B cell (primary cell): Measurements from ENCODE around the gene ERICH3. TPM values are rescaled to one million over a fixed set of nuclear protein-coding genes. Genes with fewer than 3 reads are reported as not detected.

ENCODE experiments used
- ATAC-seq: fragments of 200-7000 bp; cut with Tn5 transposase; one replicate; pipeline ENCODE4 v1.10.0; 2021; ENCODE audit warnings: low read depth, mild to moderate bottlenecking, moderate number of reproducible peaks, moderate library complexity
- CTCF ChIA-PET: fragments of 350-600 bp; sonication (Branson Sonifier 250); formaldehyde crosslinking; loops from one replicate; lab custom pipeline; 2021; ENCODE audit warnings: antibody characterized with exemption, inconsistent platforms; lab: Charles Lee
- POLR2A ChIA-PET: fragments of 350-600 bp; sonication (Branson Sonifier 250); formaldehyde crosslinking; loops from one replicate; lab custom pipeline; 2021; ENCODE audit warnings: antibody characterized with exemption; lab: Charles Lee
- DNase-seq: peaks from one replicate; pipeline ENCODE4 v3.0.0; 2013
- H2AFZ ChIP-seq: 2 replicates; pipeline ENCODE4 v1.6.1; 2012; ENCODE audit warnings: mild to moderate bottlenecking, low read depth, low read length; ENCODE audit not compliant: insufficient read depth, poor library complexity, severe bottlenecking
- H3K27ac ChIP-seq, 2 donors: 1 replicate in 1 of 2; 2 replicates in 1 of 2; pipeline ENCODE4 v1.5.1; 2012 to 2013; ENCODE audit warnings: low read length in 2 of 2, mild to moderate bottlenecking in 2 of 2, moderate library complexity in 1 of 2
- H3K27me3 ChIP-seq, 4 experiments: fragments of 200-600 bp in 1 of 4; sonication (generic) in 1 of 4; replicated peaks in 1 of 4; 1 replicate in 2 of 4; 2 replicates in 2 of 4; pipeline versions ENCODE4 v1.6.1 to v1.7.0; 2013 to 2016; ENCODE audit warnings: low read length in 3 of 4, mild to moderate bottlenecking in 2 of 4, mixed read lengths in 1 of 4, moderate library complexity in 1 of 4; ENCODE audit not compliant: insufficient read depth in 4 of 4, control insufficient read depth in 3 of 4; ENCODE audit errors: control extremely low read depth in 1 of 4
- H3K36me3 ChIP-seq, 2 experiments: replicated peaks in 1 of 2; 1 replicate in 1 of 2; 2 replicates in 1 of 2; pipeline versions ENCODE4 v1.6.1 to v1.7.1; 2013; ENCODE audit warnings: low read length in 1 of 2; ENCODE audit not compliant: insufficient read depth in 2 of 2, control insufficient read depth in 1 of 2; ENCODE audit errors: control extremely low read depth in 1 of 2, extremely low read depth in 1 of 2
- H3K4me1 ChIP-seq, 2 donors: fragments of 200-600 bp in 1 of 2; sonication (generic) in 1 of 2; 1 replicate in 1 of 2; 2 replicates in 1 of 2; pipeline versions ENCODE4 v1.5.1 to v1.6.1; 2013 to 2017; ENCODE audit warnings: low read length in 2 of 2; ENCODE audit not compliant: control insufficient read depth in 2 of 2, insufficient read depth in 2 of 2
- H3K4me2 ChIP-seq: replicated peaks from 2 replicates; pipeline ENCODE3; 2012; ENCODE audit warnings: mild to moderate bottlenecking, low read depth, low read length; ENCODE audit not compliant: poor library complexity, severe bottlenecking
- H3K4me3 ChIP-seq, 5 experiments: fragments of 200-600 bp in 1 of 5; sonication (generic) in 1 of 5; 1 replicate in 3 of 5; 2 replicates in 2 of 5; pipeline versions ENCODE4 v1.5.1 to v1.7.0; 2011 to 2016; ENCODE audit warnings: low read length in 4 of 5, mild to moderate bottlenecking in 4 of 5, low read depth in 2 of 5, control low read depth in 1 of 5, moderate library complexity in 1 of 5; ENCODE audit not compliant: insufficient read depth in 1 of 5; ENCODE audit errors: control extremely low read depth in 1 of 5, extremely low read depth in 1 of 5
- H3K79me2 ChIP-seq: fragments of 200-600 bp; sonication (generic); one replicate; pipeline ENCODE4 v1.6.0; 2016; ENCODE audit warnings: low read length; ENCODE audit not compliant: control insufficient read depth, insufficient read depth
- H3K9ac ChIP-seq: fragments of 200-600 bp; sonication (generic); 2 replicates; pipeline ENCODE4 v1.6.1; 2017; ENCODE audit warnings: mild to moderate bottlenecking, low read length, moderate library complexity
- H3K9me3 ChIP-seq, 3 donors: one replicate each; pipeline versions ENCODE4 v1.6.1 to v1.7.1; 2013; ENCODE audit warnings: low read length in 2 of 3; ENCODE audit not compliant: control insufficient read depth in 2 of 3, insufficient read depth in 1 of 3; ENCODE audit errors: control extremely low read depth in 1 of 3
- H4K20me1 ChIP-seq: 2 replicates; pipeline ENCODE4 v1.6.0; 2012; ENCODE audit warnings: mild to moderate bottlenecking, low read length; ENCODE audit not compliant: insufficient read depth, control insufficient read depth, poor library complexity, severe bottlenecking
- H3K27ac Mint-ChIP-seq: one replicate; pipeline ENCODE4 v1.8.0; 2021; ENCODE audit warnings: mixed read lengths
- H3K27me3 Mint-ChIP-seq: one replicate; pipeline ENCODE4 v1.8.0; 2021; ENCODE audit warnings: mixed read lengths
- H3K4me1 Mint-ChIP-seq: one replicate; pipeline ENCODE4 v1.8.0; 2021; ENCODE audit warnings: mixed read lengths
- H3K4me3 Mint-ChIP-seq: one replicate; pipeline ENCODE4 v1.8.0; 2021; ENCODE audit warnings: mixed read lengths
- H3K9me3 Mint-ChIP-seq: one replicate; pipeline ENCODE4 v1.8.0; 2022; ENCODE audit warnings: mixed read lengths; ENCODE audit not compliant: insufficient read depth
- CTCF ChIP-seq: fragments of 200-600 bp; IDR thresholded peaks from one replicate; pipeline ENCODE4 v1.8.0; 2022; ENCODE audit warnings: antibody characterized with exemption, mild to moderate bottlenecking
- EZH2 ChIP-seq: IDR thresholded peaks from 2 replicates; pipeline ENCODE4 v1.6.1; 2012; ENCODE audit warnings: borderline replicate concordance, low read depth, mild to moderate bottlenecking, moderate library complexity, low read length; ENCODE audit not compliant: insufficient read depth, poor library complexity, severe bottlenecking
- WGBS: methylation state at CpG from one replicate; pipeline ENCODE4 v1.1.5; 2013; ENCODE audit warnings: missing lambda C conversion rate; ENCODE audit not compliant: insufficient coverage; 5-methylcytosine and 5-hydroxymethylcytosine counted together
- intact Hi-C: fragments of 100-400 bp; cut with micrococcal nuclease; formaldehyde crosslinking; loops from one replicate; pipeline ENCODE4 v1.10.0; 2022
- polyA plus RNA-seq: library from polyadenylated mRNA; depleted of rRNA; stranded (reverse); fragments of >200 nt; gene quantifications from 2 replicates; pipeline ENCODE4 v1.2.3, GENCODE V29; 2012
- total RNA-seq, 2 donors: library from RNA; stranded (reverse); fragments of 120-200 nt in 1 of 2; gene quantifications; 1 replicate in 1 of 2; 2 replicates in 1 of 2; pipeline versions ENCODE4 v1.2.3 to v1.2.4, GENCODE V29; 2013 to 2022

ERICH3 gene
- total and polyA plus RNA-seq, 2 donors (not counting 1 experiment from before 2014, with no cell fraction given), result 0.03 to 0.27 TPM

GRCh38 chr1:74715236-74715502 lies 41.6 kb upstream of the ERICH3 start:
- no peak overlapping the region for H3K4me3 Mint-ChIP-seq
- 100% methylated on average over 1 of the region's 1 CpG for WGBS
- ATAC-seq, result no peak

More at GRCh38 chr1:74715236-74715502, 41.6 kb upstream of the ERICH3 start:
- H3K4me3 ChIP-seq, result no peak overlapping the region
- CTCF ChIA-PET, result no interaction called here
- H3K79me2 ChIP-seq, result no peaks in the 10 kb centered on the region
- no peaks in the 10 kb centered on the region for H3K27me3 ChIP-seq
- no peak overlapping the region for H3K27ac Mint-ChIP-seq
- H3K9me3 Mint-ChIP-seq, result no peaks in the 10 kb centered on the region
- no peak overlapping the region for H3K27ac ChIP-seq
- no peaks in the 10 kb centered on the region for H3K27me3 Mint-ChIP-seq
- H2AFZ ChIP-seq, result no peak overlapping the region
- H3K9ac ChIP-seq, result no peak overlapping the region
- H3K9me3 ChIP-seq, result no peaks in the 10 kb centered on the region
- H3K4me2 ChIP-seq, result no peak overlapping the region
- POLR2A ChIA-PET, result no interaction called here
- H3K4me1 ChIP-seq, result no peaks in the 10 kb centered on the region
- intact Hi-C loops, result no loop called here
- H4K20me1 ChIP-seq, result no peaks in the 10 kb centered on the region
- TF ChIP-seq CTCF (no peak), EZH2 (no peak)
- peaks cover 8 to 20% of the 10 kb centered on the region in 2 experiments for H3K36me3 ChIP-seq
- no peak for DNase-seq
- H3K4me1 Mint-ChIP-seq, result no peaks in the 10 kb centered on the region
